Smooth muscle cell (in vitro differentiated cells): Measurements from ENCODE around the gene CREBRF. TPM values are rescaled to one million over a fixed set of nuclear protein-coding genes. Genes with fewer than 3 reads are reported as not detected.

Experiments
- DNase-seq: peaks from one replicate; lab custom pipeline; 2025; ENCODE audit not compliant: unreplicated experiment; lab: John Stamatoyannopoulos, UW
- H2AFZ ChIP-seq: fragments of 200-600 bp; sonication (generic); 2 replicates; pipeline ENCODE4 v1.6.0; 2016; ENCODE audit warnings: antibody characterized with exemption, low read depth, mild to moderate bottlenecking
- H3F3A ChIP-seq: fragments of 200-600 bp; sonication (generic); 2 replicates; pipeline ENCODE4 v1.6.0; 2017; ENCODE audit warnings: antibody characterized with exemption, low read depth
- H3K27ac ChIP-seq: fragments of 200-600 bp; sonication (generic); 2 replicates; pipeline ENCODE4 v1.5.1; 2016; ENCODE audit warnings: low read depth, mild to moderate bottlenecking
- H3K27me3 ChIP-seq: fragments of 200-600 bp; sonication (generic); 2 replicates; pipeline ENCODE4 v1.6.1; 2016; ENCODE audit warnings: low read depth, mild to moderate bottlenecking
- H3K36me3 ChIP-seq: fragments of 200-600 bp; sonication (generic); 2 replicates; pipeline ENCODE4 v1.5.1; 2016; ENCODE audit warnings: low read depth
- H3K4me1 ChIP-seq: fragments of 200-600 bp; sonication (generic); 2 replicates; pipeline ENCODE4 v1.5.1; 2016; ENCODE audit warnings: low read depth
- H3K4me2 ChIP-seq: fragments of 200-600 bp; sonication (generic); 2 replicates; pipeline ENCODE4 v1.6.0; 2016; ENCODE audit warnings: mild to moderate bottlenecking
- H3K4me3 ChIP-seq: fragments of 200-600 bp; sonication (generic); 2 replicates; pipeline ENCODE4 v1.5.1; 2016; ENCODE audit warnings: mild to moderate bottlenecking
- H3K79me2 ChIP-seq: fragments of 200-600 bp; sonication (generic); 2 replicates; pipeline ENCODE4 v1.6.0; 2016; ENCODE audit warnings: low read depth, mild to moderate bottlenecking
- H3K9ac ChIP-seq: fragments of 200-600 bp; sonication (generic); 2 replicates; pipeline ENCODE4 v1.6.0; 2016; ENCODE audit warnings: low read depth
- H3K9me3 ChIP-seq: fragments of 200-600 bp; sonication (generic); replicated peaks from 2 replicates; pipeline ENCODE4 v1.5.1; 2016; ENCODE audit warnings: low read depth
- H4K20me1 ChIP-seq: fragments of 200-600 bp; sonication (generic); 2 replicates; pipeline ENCODE4 v1.6.0; 2016; ENCODE audit warnings: low read depth
- CTCF ChIP-seq: fragments of 200-600 bp; sonication (generic); IDR thresholded peaks from 2 replicates; pipeline ENCODE4 v1.5.1; 2017; ENCODE audit warnings: borderline replicate concordance, mild to moderate bottlenecking, antibody characterized with exemption; ENCODE audit not compliant: insufficient read depth, poor library complexity, severe bottlenecking
- WGBS: methylation state at CpG from one replicate; pipeline ENCODE4 v1.1.7; 2016; ENCODE audit warnings: low lambda C conversion rate; 5-methylcytosine and 5-hydroxymethylcytosine counted together
- polyA plus RNA-seq: library from polyadenylated mRNA; unstranded; fragments of >200 nt; fragmentation: Nextera tagmentation; extraction: Ambion mirVana; gene quantifications from 2 replicates; pipeline ENCODE4 v1.2.1, GENCODE V29; 2016
- total RNA-seq: library from RNA; depleted of rRNA; stranded (reverse); fragments of >200 nt; gene quantifications from 2 replicates; pipeline ENCODE4 v1.2.3, GENCODE V29; 2014

Gene CREBRF
- total and polyA plus RNA-seq, 2 experiments from 2014 or later = 6.9 to 11.3 TPM

- Histone ChIP-seq H3K36me3 (no peaks in the 10 kb centered on the region), H3K79me2 (no peaks in the 10 kb centered on the region), H3K4me1 (peaks cover 6% of the 10 kb centered on the region), H3K27ac (no peak overlapping the region), H3K9ac (no peak overlapping the region), H3K4me2 (no peak overlapping the region), H3K27me3 (peaks cover 5% of the 10 kb centered on the region), H3K4me3 (no peak overlapping the region), H4K20me1 (no peaks in the 10 kb centered on the region), H2AFZ (no peak overlapping the region), H3K9me3 (no peaks in the 10 kb centered on the region), H3F3A (no peaks in the 10 kb centered on the region)
- no peak for TF ChIP-seq CTCF
- DNase-seq = no peak
- 87% methylated on average over 12 of the region's 12 CpGs for WGBS
These were observed 122.3 kb downstream of the CREBRF start for GRCh38 chr5:173178369-173178910.

GRCh38 chr5:173180331-173180730, 124.2 kb downstream of the CREBRF start:
- no peaks in the 10 kb centered on the region for H3K36me3 ChIP-seq
- no peaks in the 10 kb centered on the region for H3K9me3 ChIP-seq
- no peak overlapping the region for H3K27ac ChIP-seq
- H2AFZ ChIP-seq = no peak overlapping the region
- peaks cover 5% of the 10 kb centered on the region for H3K27me3 ChIP-seq
- no peak for TF ChIP-seq CTCF
- H4K20me1 ChIP-seq = no peaks in the 10 kb centered on the region
- no peak overlapping the region for H3K4me3 ChIP-seq
- DNase-seq = no peak
- no peak overlapping the region for H3K9ac ChIP-seq
- H3K4me2 ChIP-seq = no peak overlapping the region
- no peaks in the 10 kb centered on the region for H3K79me2 ChIP-seq
- no peaks in the 10 kb centered on the region for H3F3A ChIP-seq
- WGBS = 94% methylated on average over 2 of the region's 2 CpGs
- peaks cover 5% of the 10 kb centered on the region for H3K4me1 ChIP-seq

- no peak for DNase-seq
- Histone ChIP-seq H3K27me3 (peaks cover 5% of the 10 kb centered on the region), H4K20me1 (no peaks in the 10 kb centered on the region), H3K4me1 (no peaks in the 10 kb centered on the region), H3K4me3 (no peak overlapping the region), H3F3A (no peaks in the 10 kb centered on the region), H3K9me3 (no peaks in the 10 kb centered on the region), H3K79me2 (no peaks in the 10 kb centered on the region), H3K36me3 (no peaks in the 10 kb centered on the region), H3K4me2 (no peak overlapping the region), H2AFZ (no peak overlapping the region), H3K27ac (no peak overlapping the region), H3K9ac (no peak overlapping the region)
- 84% methylated on average over 11 of the region's 11 CpGs for WGBS
- no peak for TF ChIP-seq CTCF
These were observed 131.0 kb downstream of the CREBRF start for GRCh38 chr5:173187054-173187743.

- Histone ChIP-seq H3K27ac (no peak overlapping the region), H3K36me3 (no peaks in the 10 kb centered on the region), H3K4me2 (no peak overlapping the region), H3K9ac (no peak overlapping the region), H2AFZ (no peak overlapping the region), H3F3A (no peaks in the 10 kb centered on the region), H3K4me3 (no peak overlapping the region), H3K9me3 (no peaks in the 10 kb centered on the region), H3K4me1 (no peaks in the 10 kb centered on the region), H3K79me2 (no peaks in the 10 kb centered on the region), H4K20me1 (no peaks in the 10 kb centered on the region), H3K27me3 (peaks cover 5% of the 10 kb centered on the region)
- 77% methylated on average over 2 of the region's 2 CpGs for WGBS
- DNase-seq = no peak
- no peak for TF ChIP-seq CTCF
These were observed 132.1 kb downstream of the CREBRF start for GRCh38 chr5:173188280-173188679.
